Loucy (cell line): ENCODE results near the gene APBB3.

ENCODE experiments used
- H2AFZ ChIP-seq: fragments of 200-600 bp; sonication (generic); 2 replicates; pipeline ENCODE4 v1.6.0; 2016; ENCODE audit warnings: antibody characterized with exemption, mild to moderate bottlenecking, low read length, moderate library complexity
- H3F3A ChIP-seq: fragments of 200-600 bp; 2 replicates; pipeline ENCODE4 v1.6.0; 2016; ENCODE audit warnings: antibody characterized with exemption, low read depth, mild to moderate bottlenecking
- H3K27me3 ChIP-seq: fragments of 200-600 bp; sonication (generic); 2 replicates; pipeline ENCODE4 v1.6.1; 2014; ENCODE audit warnings: low read length, mild to moderate bottlenecking; ENCODE audit not compliant: insufficient read depth, poor library complexity, severe bottlenecking
- H3K36me3 ChIP-seq: fragments of 200-600 bp; sonication (generic); 2 replicates; pipeline ENCODE4 v1.6.1; 2016; ENCODE audit warnings: low read length; ENCODE audit not compliant: insufficient read depth
- H3K4me1 ChIP-seq: fragments of 200-600 bp; sonication (generic); 2 replicates; pipeline ENCODE4 v1.5.1; 2014; ENCODE audit warnings: low read length, mild to moderate bottlenecking; ENCODE audit not compliant: insufficient read depth, poor library complexity, severe bottlenecking
- H3K4me2 ChIP-seq: fragments of 200-600 bp; sonication (generic); 2 replicates; pipeline ENCODE4 v1.6.0; 2014; ENCODE audit warnings: antibody characterized with exemption, low read length, low read depth, mild to moderate bottlenecking; ENCODE audit not compliant: poor library complexity, severe bottlenecking
- H3K4me3 ChIP-seq: fragments of 200-600 bp; sonication (generic); 2 replicates; pipeline ENCODE4 v1.5.1; 2014; ENCODE audit warnings: low read length, mild to moderate bottlenecking, mixed read lengths; ENCODE audit not compliant: poor library complexity, severe bottlenecking
- H3K79me2 ChIP-seq: fragments of 200-600 bp; sonication (generic); 2 replicates; pipeline ENCODE4 v1.6.1; 2014; ENCODE audit warnings: low read length; ENCODE audit not compliant: insufficient read depth
- H3K9ac ChIP-seq: fragments of 200-600 bp; sonication (generic); 2 replicates; pipeline ENCODE4 v1.6.0; 2014; ENCODE audit warnings: mild to moderate bottlenecking, low read depth, low read length, moderate library complexity; ENCODE audit not compliant: poor library complexity, severe bottlenecking
- H3K9me2 ChIP-seq: fragments of 200-600 bp; sonication (generic); replicated peaks from 2 replicates; pipeline ENCODE4 v1.6.1; 2016; ENCODE audit warnings: low read depth, low read length, mixed read lengths
- H3K9me3 ChIP-seq: fragments of 200-600 bp; sonication (generic); 2 replicates; pipeline ENCODE4 v1.6.1; 2014; ENCODE audit warnings: mild to moderate bottlenecking, antibody characterized with exemption, low read length, low read depth; ENCODE audit not compliant: insufficient read depth
- H4K20me1 ChIP-seq: fragments of 200-600 bp; sonication (generic); 2 replicates; pipeline ENCODE4 v1.6.0; 2014; ENCODE audit warnings: antibody characterized with exemption, low read length, mild to moderate bottlenecking; ENCODE audit not compliant: insufficient read depth, poor library complexity, severe bottlenecking
- EZH2phosphoT487 ChIP-seq: fragments of 200-600 bp; IDR thresholded peaks from 2 replicates; pipeline ENCODE4 v1.6.1; 2018; ENCODE audit warnings: antibody characterized with exemption, mild to moderate bottlenecking, moderate library complexity, borderline replicate concordance
- TF ChIP-seq, protein P1 (sequence below): fragments of 200-600 bp; sonication (generic); conservative IDR thresholded peaks from 2 replicates; pipeline ENCODE4 v1.5.1; 2014; ENCODE audit warnings: mild to moderate bottlenecking, antibody characterized with exemption, low read length

The APBB3 gene

DNA sequence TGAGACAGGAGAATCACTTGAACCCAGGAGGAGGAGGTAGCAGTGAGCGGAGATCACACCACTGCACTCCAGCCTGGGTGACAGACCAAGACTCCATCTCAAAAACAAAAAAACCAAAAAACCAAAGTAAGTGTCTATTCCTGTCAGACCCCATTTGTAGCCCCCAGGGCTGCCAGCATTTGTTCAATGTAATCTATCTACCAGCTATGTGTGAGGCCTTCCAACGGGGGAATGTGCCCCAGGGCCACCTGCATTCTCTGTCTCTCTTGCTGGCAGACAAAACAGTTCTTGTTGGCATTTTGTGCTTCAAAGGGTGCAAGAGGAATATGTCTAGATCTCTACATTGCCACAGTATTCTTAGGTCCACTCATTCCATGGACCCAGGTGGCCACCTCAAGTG lies 34.4 kb upstream of the APBB3 start:
- no peak overlapping the region for H2AFZ ChIP-seq
- H3K79me2 ChIP-seq, result no peaks in the 10 kb centered on the region
- H3K9me2 ChIP-seq, result no peaks in the 10 kb centered on the region
- H3K27me3 ChIP-seq, result no peaks in the 10 kb centered on the region
- H3K9me3 ChIP-seq, result no peaks in the 10 kb centered on the region
- no peaks in the 10 kb centered on the region for H4K20me1 ChIP-seq
- no peak overlapping the region for H3K4me2 ChIP-seq
- no peak for TF ChIP-seq EZH2phosphoT487
- TF ChIP-seq, protein P1, sequence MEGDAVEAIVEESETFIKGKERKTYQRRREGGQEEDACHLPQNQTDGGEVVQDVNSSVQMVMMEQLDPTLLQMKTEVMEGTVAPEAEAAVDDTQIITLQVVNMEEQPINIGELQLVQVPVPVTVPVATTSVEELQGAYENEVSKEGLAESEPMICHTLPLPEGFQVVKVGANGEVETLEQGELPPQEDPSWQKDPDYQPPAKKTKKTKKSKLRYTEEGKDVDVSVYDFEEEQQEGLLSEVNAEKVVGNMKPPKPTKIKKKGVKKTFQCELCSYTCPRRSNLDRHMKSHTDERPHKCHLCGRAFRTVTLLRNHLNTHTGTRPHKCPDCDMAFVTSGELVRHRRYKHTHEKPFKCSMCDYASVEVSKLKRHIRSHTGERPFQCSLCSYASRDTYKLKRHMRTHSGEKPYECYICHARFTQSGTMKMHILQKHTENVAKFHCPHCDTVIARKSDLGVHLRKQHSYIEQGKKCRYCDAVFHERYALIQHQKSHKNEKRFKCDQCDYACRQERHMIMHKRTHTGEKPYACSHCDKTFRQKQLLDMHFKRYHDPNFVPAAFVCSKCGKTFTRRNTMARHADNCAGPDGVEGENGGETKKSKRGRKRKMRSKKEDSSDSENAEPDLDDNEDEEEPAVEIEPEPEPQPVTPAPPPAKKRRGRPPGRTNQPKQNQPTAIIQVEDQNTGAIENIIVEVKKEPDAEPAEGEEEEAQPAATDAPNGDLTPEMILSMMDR, result no peak
- H3K4me3 ChIP-seq, result no peak overlapping the region
- no peak overlapping the region for H3K9ac ChIP-seq
- H3K36me3 ChIP-seq, result no peaks in the 10 kb centered on the region
- no peaks in the 10 kb centered on the region for H3F3A ChIP-seq
- H3K4me1 ChIP-seq, result no peaks in the 10 kb centered on the region

DNA sequence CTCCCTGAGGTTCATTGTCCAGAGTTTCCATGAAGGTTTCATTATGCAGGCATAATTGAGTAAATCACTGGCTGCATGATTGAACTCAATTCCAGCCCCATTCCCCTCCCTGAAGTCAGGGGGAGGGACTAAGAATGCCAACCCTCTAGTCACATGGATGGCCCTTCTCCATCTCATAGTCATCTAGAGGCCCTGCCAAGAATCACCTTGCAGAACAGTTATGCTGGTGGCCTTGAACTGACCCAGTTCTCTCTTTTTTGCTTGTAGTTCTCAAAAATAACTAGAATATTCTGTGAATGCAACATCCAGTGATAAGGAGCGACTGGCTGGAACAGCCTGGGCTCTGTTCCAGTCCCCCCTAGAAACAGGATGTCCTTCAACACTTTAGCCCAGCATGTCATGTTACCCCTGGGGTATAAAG lies 31.9 kb upstream of the APBB3 start:
- Histone ChIP-seq H3K79me2 (no peaks in the 10 kb centered on the region), H3K36me3 (no peaks in the 10 kb centered on the region), H3K4me2 (no peak overlapping the region), H3K9me2 (no peaks in the 10 kb centered on the region), H3K27me3 (no peaks in the 10 kb centered on the region), H3K4me3 (no peak overlapping the region), H3K9ac (no peak overlapping the region), H3F3A (no peaks in the 10 kb centered on the region), H3K9me3 (no peaks in the 10 kb centered on the region), H3K4me1 (no peaks in the 10 kb centered on the region), H2AFZ (no peak overlapping the region), H4K20me1 (no peaks in the 10 kb centered on the region)
- TF ChIP-seq, protein P1, result no peak
- no peak for TF ChIP-seq EZH2phosphoT487

DNA sequence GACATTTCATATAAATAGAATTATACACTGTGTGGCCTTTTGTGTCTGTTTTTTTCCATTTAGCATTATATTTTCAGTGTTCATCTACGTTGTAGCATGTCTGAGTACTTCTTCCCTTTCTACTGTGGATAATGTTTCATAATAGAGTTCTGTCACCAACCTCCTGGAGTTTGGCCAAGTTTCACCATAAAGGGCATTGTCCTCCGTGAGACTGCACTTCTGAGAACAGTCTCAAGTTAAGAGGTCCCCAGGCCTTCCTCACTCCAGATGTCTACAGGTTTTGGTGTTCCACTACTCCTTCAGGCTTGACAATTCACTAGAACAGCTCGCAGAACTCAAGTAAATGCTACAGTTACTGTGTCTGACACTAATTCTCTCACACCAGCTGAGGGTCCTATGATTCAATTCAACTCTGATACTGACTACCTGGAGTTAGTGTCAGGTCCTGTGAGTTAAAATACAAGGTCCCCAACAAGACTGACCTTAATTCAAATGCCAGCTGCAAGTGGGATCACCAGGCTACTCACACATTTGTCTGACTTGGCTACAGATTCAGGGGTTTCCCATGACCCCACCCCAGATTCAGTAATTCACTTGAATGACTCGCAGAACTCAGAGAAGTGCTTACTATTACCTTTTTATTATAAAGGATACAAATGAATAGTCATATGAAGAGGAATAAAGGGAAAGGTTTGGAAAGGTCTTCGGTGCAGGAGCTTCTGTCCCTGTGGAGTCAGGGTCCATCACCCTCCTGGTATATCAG lies 31.3 kb upstream of the APBB3 start:
- H3K79me2 ChIP-seq, result no peaks in the 10 kb centered on the region
- H3K9ac ChIP-seq, result no peak overlapping the region
- no peaks in the 10 kb centered on the region for H3K4me1 ChIP-seq
- H3K9me2 ChIP-seq, result no peaks in the 10 kb centered on the region
- no peaks in the 10 kb centered on the region for H4K20me1 ChIP-seq
- H3K4me2 ChIP-seq, result no peak overlapping the region
- no peaks in the 10 kb centered on the region for H3F3A ChIP-seq
- no peaks in the 10 kb centered on the region for H3K9me3 ChIP-seq
- no peak overlapping the region for H3K4me3 ChIP-seq
- no peak overlapping the region for H2AFZ ChIP-seq
- no peaks in the 10 kb centered on the region for H3K36me3 ChIP-seq
- TF ChIP-seq, protein P1, result no peak
- no peak for TF ChIP-seq EZH2phosphoT487
- no peaks in the 10 kb centered on the region for H3K27me3 ChIP-seq
